Sigmoid colon (tissue), 4 donors: ENCODE results near the gene GSK3B.

Experiments
- EP300 ChIP-seq, 4 donors: sonication (generic); formaldehyde crosslinking; IDR thresholded peaks; one replicate each; pipeline ENCODE4 v1.6.1; 2017; ENCODE audit warnings: antibody characterized with exemption in 4 of 4
- POLR2A ChIP-seq, 2 donors: fragments of 450-650 bp; IDR thresholded peaks; one replicate each; pipeline ENCODE4 v1.6.1; 2016; ENCODE audit warnings: antibody characterized with exemption in 2 of 2, mild to moderate bottlenecking in 2 of 2, moderate library complexity in 2 of 2
- TF ChIP-seq, protein P1 (sequence below), 4 experiments: fragments of 450-650 bp in 3 of 4; fragments of 200-600 bp in 1 of 4; IDR thresholded peaks; one replicate each; pipeline ENCODE4 v1.5.1; 2016 to 2019; ENCODE audit warnings: antibody characterized with exemption in 4 of 4, mild to moderate bottlenecking in 3 of 4, moderate library complexity in 2 of 4

GRCh38 chr3:119945291-119945690, 149.0 kb downstream of the GSK3B start:
- TF ChIP-seq, protein P1, sequence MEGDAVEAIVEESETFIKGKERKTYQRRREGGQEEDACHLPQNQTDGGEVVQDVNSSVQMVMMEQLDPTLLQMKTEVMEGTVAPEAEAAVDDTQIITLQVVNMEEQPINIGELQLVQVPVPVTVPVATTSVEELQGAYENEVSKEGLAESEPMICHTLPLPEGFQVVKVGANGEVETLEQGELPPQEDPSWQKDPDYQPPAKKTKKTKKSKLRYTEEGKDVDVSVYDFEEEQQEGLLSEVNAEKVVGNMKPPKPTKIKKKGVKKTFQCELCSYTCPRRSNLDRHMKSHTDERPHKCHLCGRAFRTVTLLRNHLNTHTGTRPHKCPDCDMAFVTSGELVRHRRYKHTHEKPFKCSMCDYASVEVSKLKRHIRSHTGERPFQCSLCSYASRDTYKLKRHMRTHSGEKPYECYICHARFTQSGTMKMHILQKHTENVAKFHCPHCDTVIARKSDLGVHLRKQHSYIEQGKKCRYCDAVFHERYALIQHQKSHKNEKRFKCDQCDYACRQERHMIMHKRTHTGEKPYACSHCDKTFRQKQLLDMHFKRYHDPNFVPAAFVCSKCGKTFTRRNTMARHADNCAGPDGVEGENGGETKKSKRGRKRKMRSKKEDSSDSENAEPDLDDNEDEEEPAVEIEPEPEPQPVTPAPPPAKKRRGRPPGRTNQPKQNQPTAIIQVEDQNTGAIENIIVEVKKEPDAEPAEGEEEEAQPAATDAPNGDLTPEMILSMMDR (IDR thresholded peaks at IDR 0.05): no peak
- TF ChIP-seq EP300 (IDR thresholded peaks at IDR 0.05) (no peak), POLR2A (IDR thresholded peaks at IDR 0.05) (no peak)
